HG02884 (cell line): ENCODE results near the gene COX19.
"Not testable (repeated sequence)": the region's sequence is repeated elsewhere in the genome, so short reads cannot be mapped to it uniquely, and the experiment has no call there.

Experiments
- ATAC-seq: cut with Tn5 transposase; IDR thresholded peaks from one replicate; pipeline ENCODE4 v1.9.1; 2021; ENCODE audit warnings: mild to moderate bottlenecking, moderate library complexity; ENCODE audit not compliant: unreplicated experiment

Gene COX19

GRCh38 chr7:929311-929711 is 46.0 kb downstream of the COX19 start:
- no peak for ATAC-seq

GRCh38 chr7:927031-927671 is 48.2 kb downstream of the COX19 start:
- no peak for ATAC-seq

DNA sequence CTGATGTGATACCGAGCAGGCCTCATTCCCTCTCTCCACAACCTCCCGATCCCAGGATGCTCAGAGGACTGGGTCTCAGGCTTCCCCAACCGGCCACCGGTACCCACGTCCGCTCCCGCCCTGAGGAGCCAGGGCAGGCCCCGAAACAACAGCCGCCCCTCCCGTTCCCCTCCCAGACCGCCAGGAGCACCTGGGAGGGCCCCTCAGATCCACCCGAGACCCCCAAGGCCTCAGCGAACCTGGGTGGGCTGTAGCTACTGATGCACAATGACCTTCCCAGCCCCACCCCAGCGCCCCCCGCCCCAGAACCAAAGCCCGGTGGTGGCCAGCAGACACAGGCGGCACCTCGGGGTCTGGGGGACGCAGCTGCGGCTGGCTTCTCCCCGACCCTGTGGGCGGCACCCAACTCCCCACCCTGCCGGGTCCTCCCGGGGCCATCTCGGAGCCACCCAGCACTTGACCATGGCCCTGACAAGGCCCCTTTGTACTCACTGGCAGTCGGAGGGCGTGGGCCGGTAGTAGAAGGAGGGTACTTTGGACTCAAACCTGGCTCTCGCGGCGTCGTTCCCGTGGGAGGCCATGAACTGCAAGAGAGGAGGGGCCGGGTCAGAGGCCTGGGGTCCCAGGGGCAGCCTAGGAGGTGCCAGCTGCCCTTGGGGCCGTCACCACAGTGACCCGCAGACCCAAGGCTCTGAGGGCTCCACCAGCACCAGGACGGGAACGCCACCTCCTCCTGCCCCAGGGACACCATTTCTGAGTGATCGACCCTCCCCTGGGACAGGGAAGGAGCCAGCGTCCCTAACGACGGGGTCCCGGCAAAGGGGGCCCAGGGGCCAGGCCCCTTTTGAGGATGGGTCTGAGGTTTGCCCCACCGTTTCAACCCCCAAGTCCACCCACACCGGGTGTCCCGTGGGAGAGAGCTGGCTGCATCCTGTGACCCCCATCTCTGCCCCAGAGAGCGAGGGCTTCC is 49.0 kb downstream of the COX19 start:
- no peak for ATAC-seq

- ATAC-seq, result no peak
Observed at GRCh38 chr7:925601-926000, 49.7 kb downstream of the COX19 start.

DNA sequence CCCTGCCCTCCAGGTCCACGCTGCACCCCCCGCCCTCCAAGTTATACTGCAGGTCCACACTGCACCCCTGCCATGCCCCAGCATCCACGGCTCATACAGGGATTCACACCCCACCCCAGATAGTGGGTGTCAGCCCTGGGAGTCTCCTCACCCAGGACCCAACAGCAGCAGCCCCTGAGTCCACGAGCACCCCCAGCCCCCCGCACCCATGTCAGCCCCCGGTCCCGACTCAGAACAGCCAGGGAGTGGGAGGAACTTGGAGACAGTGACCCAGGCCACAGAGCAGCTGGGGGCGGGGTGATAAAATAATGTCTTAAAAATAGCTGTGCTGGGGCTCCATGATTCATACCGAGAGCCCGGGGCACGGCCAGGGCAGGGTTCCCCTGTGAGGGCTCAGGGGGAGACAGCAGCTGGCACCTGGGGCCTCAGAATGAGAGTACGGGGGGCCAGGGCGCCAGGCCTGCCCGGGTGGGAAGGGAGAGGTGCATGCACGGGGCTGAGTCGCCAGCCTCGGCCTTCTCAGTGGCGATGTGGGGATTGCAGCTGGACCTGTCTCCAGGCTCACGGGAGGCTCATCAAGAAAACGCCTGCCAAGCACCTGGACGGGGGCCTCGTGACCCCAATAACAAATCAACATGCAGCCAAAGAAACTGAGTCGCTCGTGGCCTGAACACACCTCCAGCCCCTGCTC is 50.7 kb downstream of the COX19 start:
- ATAC-seq, result peak; percentile 36

GRCh38 chr7:924042-924441 is 51.3 kb downstream of the COX19 start:
- ATAC-seq, result not testable (repeated sequence)

- peak; percentile 63 for ATAC-seq
Observed at GRCh38 chr7:923108-924041, 52.0 kb downstream of the COX19 start.

DNA sequence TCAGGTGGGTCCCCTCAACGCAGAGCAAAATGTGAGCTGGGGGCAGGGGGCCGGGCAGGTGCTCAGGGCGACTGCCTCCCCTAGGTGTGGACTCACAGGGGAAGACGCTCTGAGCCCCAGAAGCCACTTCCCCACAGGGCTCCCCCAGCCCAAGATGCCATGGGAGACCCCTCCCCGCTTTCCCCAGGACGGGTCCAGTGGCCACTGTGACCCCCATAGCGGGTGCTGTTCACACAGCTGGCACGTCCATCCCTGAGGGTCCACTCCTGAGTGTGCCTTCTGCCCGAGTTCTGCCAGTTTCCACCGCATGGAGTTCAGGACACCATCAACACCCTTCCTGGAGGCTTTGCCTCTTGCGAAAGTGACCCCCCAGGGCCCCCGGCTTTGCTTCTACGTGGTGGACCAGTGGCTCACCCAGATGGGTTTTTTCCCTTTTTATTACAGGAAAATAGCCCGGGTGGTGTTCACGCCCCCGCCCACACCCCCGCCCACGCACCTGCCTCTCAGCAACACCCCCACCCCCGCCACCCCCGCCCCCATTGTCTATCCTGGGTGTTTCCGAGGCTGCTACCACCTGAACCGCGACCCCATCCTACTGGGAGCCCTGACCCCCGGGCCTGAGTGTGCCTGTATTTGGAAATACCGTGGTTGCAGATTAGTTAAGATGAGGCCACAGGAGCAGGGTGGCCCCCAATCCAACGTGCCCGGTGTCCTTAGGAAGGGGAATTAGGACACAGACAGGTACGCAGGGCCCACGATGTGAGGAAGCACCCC is 52.8 kb downstream of the COX19 start:
- ATAC-seq, result no peak

GRCh38 chr7:921581-922333 is 53.6 kb downstream of the COX19 start:
- no peak for ATAC-seq

- ATAC-seq, result no peak
Observed at GRCh38 chr7:921071-921461, 54.3 kb downstream of the COX19 start.

GRCh38 chr7:920351-921070 is 54.8 kb downstream of the COX19 start:
- ATAC-seq, result no peak

- ATAC-seq, result no peak
Observed at GRCh38 chr7:919924-920341, 55.4 kb downstream of the COX19 start.

GRCh38 chr7:919114-919442 is 56.3 kb downstream of the COX19 start:
- no peak for ATAC-seq

DNA sequence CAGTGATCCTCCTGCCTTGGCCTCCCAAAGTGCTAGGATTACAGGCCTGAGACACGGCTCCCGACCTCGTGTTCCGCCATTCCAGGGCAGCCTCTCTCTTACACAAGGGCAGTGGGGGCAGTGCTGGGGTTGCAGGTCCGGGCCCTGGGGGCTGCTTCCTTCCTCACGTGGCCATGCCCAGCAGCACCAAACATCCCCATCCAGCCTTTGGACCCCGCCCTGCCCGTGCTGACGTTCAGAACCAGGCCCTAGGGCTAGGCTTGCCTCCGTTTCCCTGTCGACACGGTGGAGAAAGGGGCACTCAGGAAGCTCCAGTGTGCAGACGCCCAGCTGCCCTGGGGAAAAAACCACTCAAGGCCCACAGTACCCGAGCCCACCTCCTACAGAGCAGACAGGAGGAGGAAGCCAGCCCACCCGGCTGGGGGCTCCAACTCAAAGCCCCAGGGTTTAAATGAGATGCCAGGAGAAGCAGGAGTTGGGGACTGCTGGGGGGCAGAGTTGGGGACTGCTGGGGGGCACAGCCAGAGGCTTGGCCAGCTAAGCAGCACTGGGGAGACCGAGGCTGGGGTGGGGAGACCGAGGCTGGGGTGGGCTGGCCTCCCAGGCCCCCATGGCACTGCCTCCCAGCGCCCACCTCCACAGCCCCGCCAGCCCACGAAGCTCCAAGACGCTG is 56.8 kb downstream of the COX19 start:
- no peak for ATAC-seq

DNA sequence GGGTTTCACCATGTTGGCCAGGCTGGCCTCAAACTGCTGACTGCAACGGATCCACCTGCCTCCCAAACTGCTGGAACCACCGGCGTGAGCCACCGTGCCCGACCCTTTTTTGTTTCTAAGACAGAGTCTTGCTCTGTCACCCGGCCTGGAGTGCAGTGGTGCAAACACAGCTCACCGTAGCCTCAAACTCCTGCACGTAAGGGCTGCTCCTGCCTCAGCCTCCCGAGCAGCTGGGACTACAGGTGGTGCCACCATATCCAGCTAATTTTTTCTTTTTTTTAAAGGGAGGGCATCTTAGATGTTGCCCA is 57.3 kb downstream of the COX19 start:
- ATAC-seq, result no peak

DNA sequence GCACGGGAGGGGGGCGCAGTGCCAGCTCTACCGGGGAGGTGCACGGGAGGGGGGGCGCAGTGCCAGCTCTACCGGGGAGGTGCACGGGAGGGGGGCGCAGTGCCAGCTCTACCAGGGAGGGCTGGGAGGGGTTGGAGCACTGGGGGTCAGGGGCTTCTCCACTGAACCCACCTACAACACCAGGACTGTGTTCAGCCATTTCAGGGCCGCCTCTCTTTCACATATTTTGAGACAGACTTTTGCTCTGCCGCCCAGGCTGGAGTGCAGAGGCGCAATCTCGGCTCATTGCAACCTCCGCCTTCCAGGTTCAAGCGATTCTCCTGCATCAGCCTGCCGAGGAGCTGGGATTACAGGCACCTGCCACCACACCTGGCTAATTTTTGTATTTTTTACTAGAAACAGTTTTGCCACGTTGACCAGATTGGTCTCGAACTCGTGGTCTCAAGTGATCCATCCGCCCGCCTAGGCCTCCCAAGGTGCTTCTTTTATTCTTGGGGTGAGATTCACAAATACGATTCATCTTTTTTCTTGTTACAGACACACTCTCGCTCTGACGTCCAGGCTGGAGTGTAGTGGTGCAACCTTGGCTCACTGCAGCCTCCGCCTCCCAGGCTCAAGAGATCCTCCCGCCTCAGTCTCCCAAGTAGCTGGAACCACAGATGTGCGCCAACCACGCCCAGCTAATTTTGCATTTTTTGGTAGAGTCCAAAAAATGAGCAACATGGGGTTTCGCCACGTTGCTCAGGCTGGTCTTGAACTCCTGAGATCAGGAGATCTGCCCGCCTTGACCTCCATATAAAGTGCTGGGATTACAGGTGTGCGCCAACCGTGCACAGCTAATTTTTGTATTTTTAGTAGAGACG is 57.9 kb downstream of the COX19 start:
- no peak for ATAC-seq

- ATAC-seq, result no peak
Observed at GRCh38 chr7:916291-916941, 58.9 kb downstream of the COX19 start.
